ENCODE measurements around the gene MARK4.
A peak's percentile ranks its signal among the peaks of the same experiment; 100 is the strongest.

The MARK4 gene

GRCh38 chr19:45250832-45251451 lies at the start of gene MARK4:
TSS of gene MARK4 (plus strand) at chr19:45251271. CDS start at chr19:45251589, 318 bp downstream.
- H3K4me3 ChIP-seq (ENCODE audit: low read depth, low read length) = peak within 1 kb of the TSS; percentile 60
- no peak for DNase-seq (ENCODE audit: low read depth)
- TF ChIP-seq CTCF (IDR thresholded peaks at IDR 0.05; ENCODE audit: control insufficient read depth, extremely low read depth, insufficient read depth) = no peak

DNA sequence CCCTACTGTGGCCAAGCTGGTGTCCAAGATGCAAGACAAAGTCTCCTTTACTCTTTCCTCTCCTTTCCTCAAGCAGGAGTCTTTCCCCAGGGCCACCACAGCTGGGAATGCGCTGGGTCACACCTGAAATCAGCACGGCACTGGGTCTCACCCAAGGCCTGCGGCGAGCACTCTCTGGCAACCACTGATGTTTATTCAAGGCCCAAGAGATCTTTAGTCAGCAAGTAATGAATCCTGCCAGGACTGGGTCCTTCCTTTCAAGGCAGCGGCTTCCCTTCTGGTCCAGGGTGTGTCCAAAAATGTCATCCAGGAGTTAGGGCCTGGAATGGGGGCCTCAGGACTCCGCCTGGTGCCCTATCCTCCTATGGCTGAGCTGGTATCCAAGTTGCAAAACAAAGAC lies 48.4 kb upstream of the MARK4 start:
- peak; percentile 39 for DNase-seq (ENCODE audit: low read depth)
- H3K4me3 ChIP-seq (ENCODE audit: low read depth, low read length) = no peak overlapping the region
- TF ChIP-seq CTCF (IDR thresholded peaks at IDR 0.05; ENCODE audit: control insufficient read depth, extremely low read depth, insufficient read depth) = no peak

DNA sequence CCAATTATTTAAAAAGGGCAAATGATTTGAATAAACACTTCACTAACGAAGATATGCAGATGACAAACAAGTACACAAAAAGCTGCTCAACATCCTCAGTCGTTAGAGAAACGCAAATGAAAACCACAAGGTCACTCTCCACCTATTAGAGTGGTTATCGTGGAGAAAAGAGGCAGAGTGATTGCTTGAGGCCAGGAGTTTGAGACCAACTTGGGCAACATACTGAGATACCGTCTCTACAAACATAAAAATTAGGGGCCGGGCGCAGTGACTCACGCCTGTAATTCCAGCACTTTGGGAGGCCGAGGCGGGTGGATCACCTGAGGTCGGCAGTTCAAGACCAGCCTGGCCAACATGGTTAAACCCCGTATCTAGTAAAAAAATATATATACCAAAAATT lies 45.3 kb upstream of the MARK4 start:
- no peak for TF ChIP-seq CTCF (IDR thresholded peaks at IDR 0.05; ENCODE audit: control insufficient read depth, extremely low read depth, insufficient read depth)
- no peak for DNase-seq (ENCODE audit: low read depth)
- no peak overlapping the region for H3K4me3 ChIP-seq (ENCODE audit: low read depth, low read length)

GRCh38 chr19:45206328-45206727 lies 44.7 kb upstream of the MARK4 start:
- TF ChIP-seq CTCF (IDR thresholded peaks at IDR 0.05; ENCODE audit: control insufficient read depth, extremely low read depth, insufficient read depth) = no peak
- DNase-seq (ENCODE audit: low read depth) = no peak
- no peak overlapping the region for H3K4me3 ChIP-seq (ENCODE audit: low read depth, low read length)

DNA sequence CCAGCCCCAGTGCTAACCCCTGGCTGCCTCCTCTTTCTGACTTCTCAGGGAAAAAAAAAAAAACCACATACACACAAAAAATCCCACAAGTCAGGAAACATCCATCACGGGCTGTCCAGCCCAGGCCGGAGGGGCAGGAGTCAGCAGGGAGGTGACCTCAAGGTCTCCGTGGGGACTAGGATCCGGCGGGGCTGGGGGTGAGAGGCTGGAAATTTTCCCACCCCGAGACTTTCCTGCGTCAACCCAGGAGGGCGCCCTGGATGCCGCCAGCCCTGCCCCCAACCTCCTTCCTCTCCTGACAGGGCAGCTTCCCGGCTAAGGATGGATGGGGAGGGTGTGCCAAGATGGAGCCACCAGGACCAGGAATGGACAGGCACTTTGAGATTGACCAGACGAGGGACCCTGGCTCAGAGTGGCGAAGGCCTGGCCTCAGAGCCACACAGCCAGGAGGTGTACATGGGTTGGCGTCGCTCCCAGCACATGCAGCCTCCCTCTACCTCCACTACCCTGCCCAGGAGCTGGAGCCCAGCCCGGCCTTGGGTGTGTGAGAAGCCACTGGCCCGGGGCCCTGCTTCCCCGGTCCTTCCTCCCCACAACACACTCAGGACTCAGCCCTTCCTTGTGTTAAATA lies 39.2 kb upstream of the MARK4 start:
- no peak overlapping the region for H3K4me3 ChIP-seq (ENCODE audit: low read depth, low read length)
- DNase-seq (ENCODE audit: low read depth) = peak; percentile 37

DNA sequence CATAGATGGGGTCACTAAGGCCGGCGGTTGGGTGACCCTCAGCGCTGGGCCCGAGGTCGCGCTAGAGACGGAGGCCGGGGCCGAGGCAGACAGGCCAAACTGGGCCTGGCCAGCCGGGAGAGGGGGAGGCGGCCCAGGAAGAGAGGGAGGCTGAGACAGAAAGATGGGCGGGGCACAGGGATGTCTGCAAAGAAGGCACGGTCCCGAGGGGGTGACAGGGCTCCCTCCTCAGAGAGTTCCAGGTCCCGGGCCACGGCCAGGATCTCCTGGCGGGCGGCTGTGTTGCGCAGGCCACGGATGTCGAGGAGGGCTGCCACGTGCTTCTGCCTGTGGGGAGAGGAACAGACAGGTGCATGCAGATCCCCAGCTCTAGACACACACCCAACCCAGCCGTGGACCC lies 38.0 kb upstream of the MARK4 start:
- DNase-seq (ENCODE audit: low read depth) = no peak
- no peak overlapping the region for H3K4me3 ChIP-seq (ENCODE audit: low read depth, low read length)
- TF ChIP-seq CTCF (IDR thresholded peaks at IDR 0.05; ENCODE audit: control insufficient read depth, extremely low read depth, insufficient read depth) = no peak

More for the DNA sequence above, 39.2 kb upstream of the MARK4 start:
- no peak for TF ChIP-seq CTCF (IDR thresholded peaks at IDR 0.05; ENCODE audit: control insufficient read depth, extremely low read depth, insufficient read depth)

Measured in LNCaP clone FGC (cell line).